M059J (cell line): ENCODE results near the gene OR52N2. TPM values are rescaled to one million over a fixed set of nuclear protein-coding genes. Genes with fewer than 3 reads are reported as not detected.

Experiments
- DNase-seq: peaks from one replicate; pipeline ENCODE4 v3.0.0-alpha.2; 2012; ENCODE audit warnings: low read depth
- total RNA-seq: library from RNA; depleted of rRNA; stranded (reverse); fragments of >200 nt; shearing (Covaris generic); gene quantifications from 2 replicates; pipeline ENCODE4 v1.2.3, GENCODE V29; 2014; rRNA removed

OR52N2 gene
- 0.12 TPM in 1 of 2 replicates, not detected in the other for total RNA-seq

DNA sequence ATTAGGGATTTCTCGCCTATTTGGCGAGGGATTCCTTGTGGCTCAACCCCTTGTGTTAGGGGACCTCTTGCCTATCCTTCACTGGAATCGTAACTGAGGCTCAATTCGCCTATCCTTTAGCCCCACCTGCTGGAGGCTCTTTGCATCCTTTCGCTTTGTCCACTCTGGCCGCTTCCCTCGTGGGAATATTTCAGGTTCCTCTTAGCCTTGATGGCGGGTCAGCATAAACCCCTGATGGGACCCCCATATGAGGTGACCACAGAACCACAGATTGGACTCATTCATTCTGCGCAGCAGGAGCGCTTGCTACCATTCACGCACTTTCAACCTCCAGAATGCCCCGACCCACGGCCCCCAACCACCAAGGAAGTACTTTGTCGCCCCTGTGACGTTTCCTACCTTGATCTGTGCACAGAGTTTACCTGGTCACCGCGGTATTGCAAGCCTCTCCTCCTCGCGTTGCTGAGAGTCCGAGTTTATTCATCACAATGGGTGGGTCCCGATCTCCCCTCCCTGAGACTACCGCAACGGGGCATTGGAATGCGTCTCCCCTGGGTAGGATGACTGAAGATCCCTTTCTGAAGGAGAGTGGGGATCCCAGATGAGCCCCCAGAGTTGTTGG lies at the start of gene OR52N2:
TSS of gene OR52N2 (plus strand) at position 425 of the 622 bp plus-strand sequence. CDS start 11,412 bp downstream, outside the sequence.
- DNase-seq = peak; percentile 70

DNA sequence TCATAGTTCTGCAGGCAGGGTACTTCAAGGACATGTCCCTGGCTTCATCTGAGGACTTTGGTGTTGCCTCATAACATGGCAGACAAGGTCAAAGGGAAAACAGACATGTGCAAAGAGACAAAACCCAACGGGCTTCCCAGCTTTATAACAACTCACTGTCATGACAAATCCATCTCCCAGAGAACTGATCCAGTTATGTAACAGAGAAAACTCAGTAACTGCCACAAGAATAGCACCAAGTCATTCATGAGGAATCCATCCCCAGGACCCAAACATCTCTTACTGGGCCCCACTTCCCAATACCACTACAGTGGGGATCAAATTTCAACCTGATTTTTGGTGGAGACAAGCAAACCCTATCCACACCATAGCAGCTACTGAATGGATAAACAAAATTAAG lies 41.7 kb upstream of the OR52N2 start:
- DNase-seq = peak; percentile 12

DNA sequence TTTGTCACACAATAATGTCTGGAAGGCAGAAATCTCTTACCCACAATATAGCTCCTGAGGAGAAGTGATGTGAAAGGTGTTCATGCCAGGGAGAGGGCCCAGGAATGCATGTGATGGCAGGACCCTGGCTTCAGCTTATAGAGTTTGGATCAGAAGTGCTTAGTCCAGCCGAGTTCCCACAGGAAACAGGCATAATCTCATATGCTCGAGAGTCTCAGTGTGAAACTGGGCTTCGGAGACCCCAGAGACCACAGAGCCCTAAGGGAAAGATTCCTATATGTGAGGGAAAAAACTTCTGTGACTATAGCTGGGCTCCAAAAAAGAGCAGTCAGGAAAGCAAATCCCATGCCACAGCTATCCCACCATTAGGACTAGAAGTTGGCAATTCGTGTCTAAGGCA lies 25.5 kb upstream of the OR52N2 start, which contains the start of gene OR52N5:
TSS of gene OR52N5 (minus strand) at position 101 of the 400 bp plus-strand sequence. CDS start 4,721 bp downstream, outside the sequence.
- DNase-seq = no peak

- no peak for DNase-seq
Observed at GRCh38 chr11:5791165-5791564, 17.6 kb upstream of the OR52N2 start, which contains the start of gene OR52N1. Gene OR52N1 (minus strand): TSS chr11:5791265. CDS start chr11:5788816, 2,449 bp downstream.

GRCh38 chr11:5796541-5796940 lies 12.2 kb upstream of the OR52N2 start:
- no peak for DNase-seq

DNA sequence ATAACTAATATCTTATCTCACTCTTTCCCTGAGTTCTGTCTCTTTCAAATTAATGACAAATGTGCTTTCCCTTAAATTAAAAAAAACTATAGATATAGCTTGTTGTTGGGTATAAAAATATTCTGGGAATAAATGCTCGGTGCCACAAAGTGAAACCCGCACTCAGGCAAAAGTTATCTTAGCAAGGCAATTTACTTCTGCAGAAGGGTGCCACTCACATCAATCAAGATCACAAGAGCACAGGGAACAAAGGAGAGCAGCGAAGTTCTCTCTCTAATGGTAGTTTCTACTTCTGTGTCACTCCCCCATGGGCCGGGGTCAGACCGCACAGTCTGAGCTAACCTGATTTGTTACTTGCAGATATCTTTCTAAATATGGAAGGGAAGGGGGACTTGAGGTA lies 4.7 kb upstream of the OR52N2 start:
- DNase-seq = no peak

GRCh38 chr11:5807580-5807979 lies 1.1 kb upstream of the OR52N2 start:
- no peak for DNase-seq

DNA sequence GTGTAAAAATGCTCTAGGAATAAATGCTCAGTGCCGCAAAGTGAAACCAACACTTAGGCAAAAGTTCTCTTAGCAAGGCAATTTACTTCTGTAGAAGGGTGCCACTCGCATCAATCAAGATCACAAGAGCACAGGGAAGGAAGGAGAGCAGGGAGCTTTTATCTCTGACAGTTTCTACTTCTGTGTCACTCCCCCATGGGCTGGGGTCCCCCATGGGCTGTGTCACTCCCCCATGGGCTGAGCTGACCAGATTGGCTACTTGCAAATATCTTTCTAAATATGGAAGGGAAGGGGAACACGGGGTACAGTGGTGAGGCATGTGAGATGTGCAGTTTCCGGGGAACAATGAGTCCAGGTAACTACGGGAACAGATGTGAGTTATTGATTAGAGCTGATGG lies 397 bp downstream of the OR52N2 start:
- peak; percentile 21 for DNase-seq

DNA sequence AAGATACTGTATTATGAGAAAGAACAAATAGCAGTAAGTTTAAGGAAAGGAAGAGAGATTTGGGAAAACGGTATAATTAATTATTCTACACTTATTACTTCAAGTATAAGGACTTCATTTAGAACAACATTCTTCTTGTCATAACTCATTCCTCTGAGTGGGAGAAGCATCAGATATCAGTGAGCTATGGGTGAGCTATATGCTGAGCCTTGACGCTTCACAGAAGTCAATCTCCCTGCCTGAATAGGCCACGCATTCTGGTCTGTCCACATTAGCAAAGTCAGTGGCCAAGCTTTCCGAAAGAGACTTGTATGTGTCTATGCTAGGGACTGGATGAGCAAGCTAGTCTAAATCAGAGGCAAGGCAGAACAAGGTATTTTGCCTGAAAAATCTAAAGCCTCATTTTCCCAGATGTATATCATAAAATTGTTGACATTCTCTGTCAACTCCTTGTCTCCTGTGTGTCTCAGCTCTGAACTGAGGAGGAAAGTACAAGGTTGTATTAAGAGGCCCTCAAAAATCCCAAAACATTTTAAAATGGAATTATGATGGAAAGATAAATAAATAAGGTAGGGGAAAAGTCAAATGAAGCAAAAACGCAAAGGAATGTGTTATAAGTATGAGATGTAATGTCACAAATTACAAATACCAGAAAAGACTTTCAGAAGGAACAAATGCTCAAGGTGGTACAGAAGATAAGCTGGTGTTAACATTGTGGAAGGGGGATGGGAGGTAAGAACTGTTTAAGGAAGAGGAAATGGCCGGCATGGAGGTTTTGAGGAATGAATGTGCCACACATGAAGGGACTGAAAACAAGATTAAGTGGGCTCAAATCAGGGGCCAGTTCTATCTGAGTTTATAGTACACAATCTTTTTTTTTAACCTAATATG lies 1.4 kb downstream of the OR52N2 start:
- DNase-seq = no peak

GRCh38 chr11:5815534-5815933 lies 6.8 kb downstream of the OR52N2 start:
- peak; percentile 21 for DNase-seq

GRCh38 chr11:5818245-5818886 lies 9.6 kb downstream of the OR52N2 start:
- peak; percentile 38 for DNase-seq

DNA sequence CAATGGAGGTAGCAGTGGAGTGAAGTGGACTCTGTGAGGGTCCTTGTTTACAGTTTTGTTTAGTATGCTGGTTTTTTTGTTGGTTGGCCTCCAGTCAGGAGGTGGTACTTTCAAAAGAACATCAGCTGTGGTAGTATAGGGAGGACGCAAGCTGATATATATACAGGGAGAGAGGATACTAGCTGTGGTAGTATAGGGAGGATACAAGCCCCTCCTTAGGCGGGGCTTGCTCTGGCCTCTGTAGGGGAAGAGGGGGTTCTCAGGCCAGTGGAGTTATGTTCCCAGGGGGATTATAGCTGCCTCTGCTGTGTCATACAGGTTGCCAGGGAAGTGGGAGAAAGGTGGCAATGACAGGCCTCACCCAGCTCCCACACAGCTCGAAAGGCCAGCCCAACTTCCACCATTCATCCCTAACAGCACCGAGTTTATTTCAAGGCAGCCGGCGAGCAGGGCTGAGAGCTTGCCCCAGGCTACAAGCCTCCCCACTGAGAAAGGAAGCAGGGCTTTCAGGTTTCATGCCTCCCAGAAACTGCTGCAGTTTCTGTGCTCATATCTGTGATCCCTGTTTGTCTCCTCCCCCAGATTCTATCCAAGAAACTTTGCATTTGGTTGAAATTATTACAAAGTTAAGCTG lies 22.6 kb downstream of the OR52N2 start:
- peak; percentile 42 for DNase-seq

DNA sequence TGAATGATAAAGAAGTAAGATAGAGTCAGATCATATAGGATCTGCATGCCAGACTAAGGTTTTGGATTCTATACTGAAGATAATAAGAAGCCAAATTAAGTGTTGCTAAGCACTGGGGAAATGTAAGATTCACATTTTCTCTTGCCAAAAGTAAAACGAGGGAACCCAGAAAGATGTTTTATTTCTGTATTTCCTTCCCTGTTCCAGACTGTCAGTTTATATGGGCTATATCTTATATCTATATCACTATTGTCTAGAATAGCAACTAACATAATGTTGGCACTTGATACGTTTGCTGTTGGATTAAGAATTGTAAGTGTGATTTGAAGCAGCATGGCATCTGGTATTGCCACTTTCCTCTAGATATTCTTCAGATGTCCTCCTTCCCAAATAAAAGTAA lies 24.7 kb downstream of the OR52N2 start:
- DNase-seq = no peak

- no peak for DNase-seq
Observed at GRCh38 chr11:5837695-5838094, 29.0 kb downstream of the OR52N2 start.

- no peak for DNase-seq
Observed at GRCh38 chr11:5841797-5842196, 33.1 kb downstream of the OR52N2 start, which contains the start of gene OR52E6. Gene OR52E6 (minus strand): TSS chr11:5841897. CDS start chr11:5841897, 0 bp downstream.

GRCh38 chr11:5846701-5847100 lies 38.0 kb downstream of the OR52N2 start:
- no peak for DNase-seq

DNA sequence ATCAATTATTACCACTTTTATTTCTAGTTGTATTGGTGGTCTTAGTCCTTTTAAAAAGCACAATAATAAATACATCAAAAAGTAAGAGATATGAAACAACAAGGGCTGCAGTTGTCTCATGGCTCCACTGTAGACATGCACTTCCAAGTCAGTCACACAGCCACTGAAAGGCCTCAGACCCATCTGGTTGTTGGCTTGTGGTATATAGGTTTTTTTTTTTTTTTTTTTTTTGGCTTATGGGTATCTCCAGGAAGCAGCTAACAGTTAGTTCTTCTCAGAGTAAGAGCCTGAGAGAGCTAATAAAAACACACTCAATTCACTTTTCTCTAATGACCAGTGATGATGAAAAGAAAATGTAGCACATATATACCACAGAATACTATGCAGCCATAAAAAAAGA lies 39.0 kb downstream of the OR52N2 start:
- no peak for DNase-seq

DNA sequence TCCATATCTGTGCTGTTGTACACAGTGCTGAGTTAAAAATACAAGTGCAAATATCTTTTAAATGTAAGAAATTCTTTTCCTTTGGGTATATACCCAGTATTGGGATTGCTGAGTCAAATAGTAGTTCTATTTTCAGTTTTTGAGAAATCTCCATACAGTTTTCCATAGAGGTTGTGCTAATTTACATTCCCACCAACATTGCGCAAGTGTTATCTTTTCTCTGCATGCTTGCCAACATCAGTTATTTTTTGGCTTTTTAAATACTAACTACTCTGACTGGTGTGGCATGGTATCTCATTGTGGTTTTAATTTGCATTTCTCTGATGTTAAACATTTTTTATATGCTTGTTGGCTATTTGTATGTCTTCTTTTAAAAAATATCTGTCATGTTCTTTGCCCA lies 42.3 kb downstream of the OR52N2 start:
- no peak for DNase-seq

DNA sequence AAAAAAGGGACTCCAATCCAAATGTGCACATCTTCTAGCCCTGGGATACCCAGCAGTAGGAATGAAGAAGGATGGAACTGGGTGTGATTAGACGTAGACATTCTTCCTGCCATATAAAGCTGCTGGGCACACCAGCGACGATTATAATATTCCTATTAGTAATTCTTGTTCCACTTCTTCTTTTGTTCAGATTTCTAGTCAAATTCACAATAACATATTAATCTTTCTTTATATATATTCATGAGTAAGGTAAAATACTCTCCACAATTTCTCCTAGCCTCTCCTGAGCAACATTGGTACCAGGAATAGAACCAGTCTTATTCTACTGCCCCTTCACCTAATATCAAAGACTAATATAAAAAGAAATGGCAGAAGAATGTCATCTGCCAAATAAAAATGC lies 48.9 kb downstream of the OR52N2 start, which contains the start of gene OR52E8:
TSS of gene OR52E8 (minus strand) at position 101 of the 400 bp plus-strand sequence. CDS start at position 101, 0 bp downstream.
- no peak for DNase-seq

DNA sequence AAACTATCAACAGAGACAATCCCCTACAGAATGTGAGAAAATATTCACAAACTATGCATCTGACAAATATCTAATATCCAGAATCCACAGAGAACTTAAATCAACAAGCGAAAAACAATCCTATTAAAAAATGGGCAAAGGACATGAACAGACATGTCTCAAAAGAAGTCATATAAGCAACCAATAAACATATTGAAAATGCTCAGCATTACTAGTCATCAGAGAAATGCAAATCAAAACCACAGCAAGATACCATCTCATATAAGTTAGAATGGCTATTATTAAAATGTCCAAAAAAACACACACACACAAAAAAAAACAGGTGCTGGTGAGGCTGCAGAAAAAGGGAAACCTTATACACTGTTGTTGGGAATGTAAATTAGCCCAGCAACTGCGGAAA lies 57.1 kb downstream of the OR52N2 start:
- DNase-seq = no peak
